Peyer's patch (tissue), 4 donors: ENCODE measurements around the gene RSPO1. TPM values are rescaled to one million over a fixed set of nuclear protein-coding genes. Genes with fewer than 3 reads are reported as not detected.

Source experiments
- DNase-seq, 3 donors: peaks; one replicate each; pipeline ENCODE4 v3.0.0-alpha.2; 2017 to 2019
- H3K27ac ChIP-seq, 4 donors: fragments of 200-600 bp; sonication (generic); one replicate each; pipeline ENCODE4 v1.5.1; 2016 to 2019
- H3K27me3 ChIP-seq, 2 donors: fragments of 200-600 bp; sonication (generic); one replicate each; pipeline ENCODE4 v1.5.1; 2019
- H3K36me3 ChIP-seq, 3 donors: fragments of 200-600 bp; sonication (generic); one replicate each; pipeline ENCODE4 v1.5.1; 2016 to 2019
- H3K4me1 ChIP-seq, 4 donors: fragments of 200-600 bp; sonication (generic); one replicate each; pipeline ENCODE4 v1.5.1; 2016 to 2019
- H3K4me3 ChIP-seq, 4 donors: fragments of 200-600 bp; sonication (generic); 1 replicate in 3 of 4; 2 replicates in 1 of 4; pipeline ENCODE4 v1.5.1; 2016 to 2019; ENCODE audit warnings: mild to moderate bottlenecking in 1 of 4
- H3K9me3 ChIP-seq, 4 donors: fragments of 200-600 bp; sonication (generic); one replicate each; pipeline ENCODE4 v1.5.1; 2016 to 2019; ENCODE audit warnings: mild to moderate bottlenecking in 1 of 4
- CTCF ChIP-seq, 6 experiments: fragments of 450-650 bp in 4 of 6; fragments of 200-600 bp in 2 of 6; sonication (generic) in 1 of 6; IDR thresholded peaks; one replicate each; pipeline ENCODE4 v1.5.1; 2017 to 2019; ENCODE audit warnings: antibody characterized with exemption in 6 of 6, mild to moderate bottlenecking in 3 of 6, moderate library complexity in 1 of 6
- POLR2A ChIP-seq, 2 donors: fragments of 450-650 bp; IDR thresholded peaks; one replicate each; pipeline ENCODE4 v1.5.1; 2017; ENCODE audit warnings: antibody characterized with exemption in 2 of 2, mild to moderate bottlenecking in 2 of 2, moderate library complexity in 2 of 2
- total RNA-seq, 4 donors: library from RNA; depleted of rRNA; stranded (reverse); fragments of >200 nt; gene quantifications; one replicate each; pipeline ENCODE4 v1.1.0, GENCODE V29; 2016

RSPO1 gene
- total RNA-seq, 4 donors from 2014 or later, result 0.35 to 2.5 (median 1.4) TPM

DNA sequence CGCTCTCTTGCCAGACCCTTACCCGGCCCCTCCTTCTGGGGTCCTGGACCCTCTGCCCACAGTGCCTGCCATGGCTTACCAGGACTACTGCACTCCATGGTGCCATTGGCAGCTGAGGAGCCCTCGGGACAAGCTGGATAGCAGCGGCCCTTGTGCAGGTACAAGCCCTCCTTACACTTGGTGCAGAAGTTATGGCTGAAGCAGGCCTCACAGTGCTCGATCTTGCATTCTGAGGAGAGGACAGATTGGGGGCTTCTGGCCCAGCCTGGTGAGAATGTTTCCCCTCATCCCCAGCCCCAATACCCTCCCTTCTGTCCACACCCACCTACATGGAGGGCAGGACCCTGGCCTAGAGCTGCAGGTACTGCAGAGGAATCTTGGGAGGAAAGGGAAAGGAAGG lies 20.6 kb downstream of the RSPO1 start:
- Histone ChIP-seq H3K27me3 (no peaks in the 10 kb centered on the region), H3K36me3 (no peaks in the 10 kb centered on the region), H3K9me3 (no peaks in the 10 kb centered on the region), H3K4me1 (no peaks in the 10 kb centered on the region), H3K4me3 (no peak overlapping the region), H3K27ac (no peak overlapping the region)
- no peak for DNase-seq
- TF ChIP-seq POLR2A (IDR thresholded peaks at IDR 0.05), result no peak
- TF ChIP-seq CTCF (IDR thresholded peaks at IDR 0.05), result no peak

DNA sequence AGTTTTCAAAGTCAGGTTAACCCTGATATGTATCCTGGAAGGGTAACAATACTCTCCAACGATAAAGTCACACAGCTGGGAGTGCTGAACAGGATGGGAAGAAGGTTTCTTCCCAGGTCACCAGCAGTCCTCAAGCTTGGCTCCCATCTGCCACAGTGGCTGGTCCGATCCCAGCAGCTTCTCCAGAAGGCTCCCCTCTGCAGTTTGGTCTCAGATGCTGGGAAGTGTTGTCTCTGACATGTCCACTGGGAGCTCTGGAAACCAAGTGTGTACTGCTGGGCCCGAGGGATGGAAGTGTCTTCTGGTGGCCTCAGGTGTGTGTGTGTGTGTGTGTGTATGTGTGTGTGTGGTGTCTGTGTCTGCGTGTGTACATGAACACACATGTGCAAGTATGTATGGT lies 22.5 kb downstream of the RSPO1 start:
- Histone ChIP-seq H3K27ac (no peak overlapping the region), H3K27me3 (no peaks in the 10 kb centered on the region), H3K4me1 (no peaks in the 10 kb centered on the region), H3K9me3 (no peaks in the 10 kb centered on the region), H3K36me3 (no peaks in the 10 kb centered on the region), H3K4me3 (no peak overlapping the region)
- TF ChIP-seq POLR2A (IDR thresholded peaks at IDR 0.05), result no peak
- no peak for TF ChIP-seq CTCF (IDR thresholded peaks at IDR 0.05)
- DNase-seq, result no peak

DNA sequence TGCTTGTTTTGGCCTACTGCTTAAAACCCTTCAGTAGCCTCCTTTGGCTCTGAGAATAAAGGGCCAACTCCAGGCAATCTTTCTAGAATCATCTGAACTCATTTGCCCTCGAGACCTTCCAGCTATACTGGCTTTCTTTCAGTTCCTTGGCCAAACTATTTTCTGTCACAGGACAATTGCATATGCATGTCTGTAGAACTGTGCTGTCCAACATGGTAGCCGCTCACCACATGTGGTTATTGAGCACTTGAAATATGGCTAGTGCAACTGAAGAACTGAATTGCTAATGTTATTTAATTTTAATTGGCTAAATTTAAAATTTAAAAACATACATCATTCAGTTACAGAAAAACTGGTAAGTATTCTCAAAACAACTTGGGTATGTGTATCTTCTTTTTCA lies 24.7 kb downstream of the RSPO1 start:
- TF ChIP-seq POLR2A (IDR thresholded peaks at IDR 0.05) (no peak), CTCF (IDR thresholded peaks at IDR 0.05) (no peak)
- Histone ChIP-seq H3K27me3 (no peaks in the 10 kb centered on the region), H3K36me3 (no peaks in the 10 kb centered on the region), H3K4me3 (no peak overlapping the region), H3K4me1 (no peaks in the 10 kb centered on the region), H3K9me3 (no peaks in the 10 kb centered on the region), H3K27ac (no peak overlapping the region)
- DNase-seq, result no peak

DNA sequence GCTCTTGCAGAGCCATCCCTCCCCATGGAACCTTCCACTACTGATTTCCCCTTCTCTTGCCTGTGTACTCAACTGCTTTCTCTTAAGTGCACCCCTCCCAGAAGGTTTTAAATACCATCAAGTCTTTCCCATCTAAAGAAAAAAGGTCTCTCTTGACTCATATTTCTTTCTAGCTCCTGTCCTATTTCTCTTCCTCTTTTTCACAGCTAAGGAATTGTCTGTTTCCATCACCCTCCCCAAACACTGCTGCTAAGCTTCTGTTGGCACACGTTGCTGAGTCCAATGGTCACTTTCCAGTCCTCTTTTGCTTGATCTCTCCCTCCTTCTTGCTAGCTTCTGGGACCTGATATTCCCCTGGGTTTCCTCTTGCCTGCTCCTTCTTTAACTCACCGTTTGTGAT lies 25.7 kb downstream of the RSPO1 start:
- no peak for DNase-seq
- Histone ChIP-seq H3K9me3 (no peaks in the 10 kb centered on the region), H3K4me1 (no peaks in the 10 kb centered on the region), H3K4me3 (no peak overlapping the region), H3K36me3 (no peaks in the 10 kb centered on the region), H3K27ac (no peak overlapping the region), H3K27me3 (no peaks in the 10 kb centered on the region)
- TF ChIP-seq POLR2A (IDR thresholded peaks at IDR 0.05) (no peak), CTCF (IDR thresholded peaks at IDR 0.05) (no peak)

GRCh38 chr1:37606481-37607263 lies 28.0 kb downstream of the RSPO1 start:
- DNase-seq, result no peak
- no peaks in the 10 kb centered on the region for H3K36me3 ChIP-seq
- H3K4me3 ChIP-seq, result no peak overlapping the region
- H3K27ac ChIP-seq, result peak overlapping the region in 1 of 4 donors; percentile 16
- TF ChIP-seq POLR2A (IDR thresholded peaks at IDR 0.05) (no peak), CTCF (IDR thresholded peaks at IDR 0.05) (no peak)
- H3K27me3 ChIP-seq, result no peaks in the 10 kb centered on the region
- no peaks in the 10 kb centered on the region for H3K4me1 ChIP-seq
- H3K9me3 ChIP-seq, result no peaks in the 10 kb centered on the region
